D721Med (cell line): ENCODE data around the gene PRTFDC1.

Source experiments
- DNase-seq: peaks from one replicate; pipeline ENCODE4 v3.0.0; 2011; ENCODE audit warnings: low spot score; ENCODE audit not compliant: insufficient read length
- FAIRE-seq: peaks from 2 replicates; lab custom pipeline; 2011; peaks lifted over from hg19 to GRCh38; lab: Jason Lieb, UNC
- TF ChIP-seq, protein P1 (sequence below): IDR thresholded peaks from 2 replicates; pipeline ENCODE4 v1.5.1; 2012; ENCODE audit warnings: mild to moderate bottlenecking, control low read depth; ENCODE audit not compliant: insufficient read depth; ENCODE audit errors: missing control alignments

The PRTFDC1 gene

DNA sequence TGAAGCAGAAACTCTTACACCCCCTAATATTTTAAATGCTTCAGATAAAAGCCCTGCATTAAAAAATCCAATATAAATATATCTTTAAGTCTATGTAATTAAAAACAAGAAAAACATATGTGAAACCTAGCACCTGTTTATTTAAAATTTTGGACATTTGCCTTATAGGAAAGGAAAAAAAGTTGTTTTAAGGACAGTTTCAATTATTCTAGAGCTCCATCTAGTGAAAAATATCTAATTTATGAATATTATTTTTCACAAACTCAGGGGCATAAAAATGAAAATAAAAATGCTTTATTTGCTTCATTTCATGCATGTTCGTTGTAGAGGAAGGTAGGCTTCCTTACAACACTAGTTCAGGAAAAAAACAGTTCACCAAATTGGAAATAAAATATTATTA is 37.5 kb upstream of the PRTFDC1 start:
- FAIRE-seq (no peak), DNase-seq (no peak)
- TF ChIP-seq, protein P1, sequence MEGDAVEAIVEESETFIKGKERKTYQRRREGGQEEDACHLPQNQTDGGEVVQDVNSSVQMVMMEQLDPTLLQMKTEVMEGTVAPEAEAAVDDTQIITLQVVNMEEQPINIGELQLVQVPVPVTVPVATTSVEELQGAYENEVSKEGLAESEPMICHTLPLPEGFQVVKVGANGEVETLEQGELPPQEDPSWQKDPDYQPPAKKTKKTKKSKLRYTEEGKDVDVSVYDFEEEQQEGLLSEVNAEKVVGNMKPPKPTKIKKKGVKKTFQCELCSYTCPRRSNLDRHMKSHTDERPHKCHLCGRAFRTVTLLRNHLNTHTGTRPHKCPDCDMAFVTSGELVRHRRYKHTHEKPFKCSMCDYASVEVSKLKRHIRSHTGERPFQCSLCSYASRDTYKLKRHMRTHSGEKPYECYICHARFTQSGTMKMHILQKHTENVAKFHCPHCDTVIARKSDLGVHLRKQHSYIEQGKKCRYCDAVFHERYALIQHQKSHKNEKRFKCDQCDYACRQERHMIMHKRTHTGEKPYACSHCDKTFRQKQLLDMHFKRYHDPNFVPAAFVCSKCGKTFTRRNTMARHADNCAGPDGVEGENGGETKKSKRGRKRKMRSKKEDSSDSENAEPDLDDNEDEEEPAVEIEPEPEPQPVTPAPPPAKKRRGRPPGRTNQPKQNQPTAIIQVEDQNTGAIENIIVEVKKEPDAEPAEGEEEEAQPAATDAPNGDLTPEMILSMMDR, result peak; percentile 23

DNA sequence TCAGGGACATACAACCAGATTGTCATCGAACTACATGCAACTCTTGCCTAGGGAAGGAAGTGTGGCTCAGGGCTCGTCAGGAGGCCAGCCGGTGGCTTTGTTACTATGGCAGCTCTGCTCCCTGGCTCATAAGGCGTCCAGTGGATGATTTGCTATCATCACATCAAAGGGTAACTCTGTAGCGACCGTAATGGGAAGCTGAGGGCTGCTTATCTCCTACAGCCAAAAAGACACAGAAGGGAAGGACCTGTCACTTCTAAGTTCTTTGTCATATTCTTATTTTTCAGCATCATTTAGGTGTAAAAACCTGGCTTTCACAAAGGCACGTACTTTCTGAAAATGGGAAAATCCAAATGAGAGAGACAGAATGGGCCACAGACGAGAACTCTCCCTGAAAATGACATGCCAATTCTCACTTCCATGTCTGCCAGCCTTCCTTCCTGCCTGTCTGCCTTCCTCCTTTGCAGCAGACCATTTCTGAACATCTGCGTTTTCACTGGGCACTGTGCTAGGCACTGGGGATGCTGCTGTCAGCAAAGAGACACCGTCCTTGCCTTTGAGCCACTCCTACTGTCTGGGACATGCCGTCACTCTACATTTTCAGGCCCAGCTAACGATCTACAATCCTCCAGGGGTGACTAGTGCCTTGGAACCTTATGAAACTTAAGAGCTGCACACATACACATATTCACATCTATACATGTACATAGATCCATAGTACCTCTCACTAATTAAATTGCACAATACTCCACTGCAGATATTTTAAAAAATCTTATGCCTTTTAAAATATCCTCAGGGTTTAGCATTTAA is 36.6 kb upstream of the PRTFDC1 start:
- no peak for FAIRE-seq
- TF ChIP-seq, protein P1, result no peak
- no peak for DNase-seq

GRCh38 chr10:24984906-24985305 is 32.5 kb upstream of the PRTFDC1 start:
- FAIRE-seq, result no peak
- TF ChIP-seq, protein P1, result no peak
- DNase-seq, result no peak

GRCh38 chr10:24983946-24984345 is 31.5 kb upstream of the PRTFDC1 start:
- FAIRE-seq (no peak), DNase-seq (no peak)
- TF ChIP-seq, protein P1, result no peak

GRCh38 chr10:24983130-24983529 is 30.7 kb upstream of the PRTFDC1 start:
- DNase-seq (no peak), FAIRE-seq (no peak)
- TF ChIP-seq, protein P1, result no peak

DNA sequence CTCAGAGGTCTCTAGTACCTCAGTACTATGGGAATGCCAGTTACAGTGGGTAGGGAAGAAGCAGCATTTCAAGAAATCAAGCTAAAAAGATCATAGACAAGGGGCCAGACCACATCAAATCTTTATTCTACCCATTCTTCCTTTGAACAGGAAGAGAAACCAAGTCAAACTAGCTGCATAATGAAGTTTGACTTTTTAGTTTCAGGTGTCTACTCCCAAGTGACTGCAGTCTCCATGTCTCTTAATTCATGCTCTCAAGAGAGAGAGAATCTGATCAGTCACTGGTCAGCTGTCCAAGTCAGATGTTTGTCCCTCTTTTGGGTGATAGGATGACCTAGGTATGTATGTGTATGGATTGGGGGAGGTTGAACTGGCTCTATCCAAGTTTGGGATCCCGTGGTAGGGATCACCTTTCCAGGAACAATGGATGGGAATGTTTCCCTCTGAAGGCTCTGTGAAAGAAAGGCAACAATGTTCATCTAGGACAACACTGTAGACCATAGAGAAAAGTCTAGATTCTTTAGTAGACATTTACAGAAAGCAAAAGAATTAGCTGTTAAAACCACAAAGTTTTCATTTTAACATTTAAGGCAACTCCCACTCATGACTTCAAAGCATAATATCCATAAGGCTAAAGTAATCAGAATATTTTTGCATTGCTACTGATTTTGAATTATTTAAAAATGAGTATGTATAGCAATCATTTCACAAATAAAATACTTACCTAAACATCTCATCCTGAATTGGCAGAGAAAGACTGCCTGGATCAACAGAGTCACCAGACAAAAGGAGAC is 30.1 kb upstream of the PRTFDC1 start:
- FAIRE-seq (no peak), DNase-seq (no peak)
- TF ChIP-seq, protein P1, result no peak
